CD4-positive, alpha-beta memory T cell (primary cell): ENCODE measurements around the gene TLCD4. TPM values are rescaled to one million over a fixed set of nuclear protein-coding genes. Genes with fewer than 3 reads are reported as not detected.

Experiments
- CTCF ChIA-PET: fragments of 350-600 bp; sonication (Branson Sonifier 250); formaldehyde crosslinking; loops from one replicate; lab custom pipeline; 2021; ENCODE audit warnings: inconsistent platforms; ENCODE audit not compliant: partially characterized antibody; lab: Charles Lee
- POLR2A ChIA-PET: fragments of 350-600 bp; sonication (Branson Sonifier 250); formaldehyde crosslinking; loops from one replicate; lab custom pipeline; 2021; ENCODE audit not compliant: partially characterized antibody; lab: Charles Lee
- DNase-seq, 5 donors: peaks; one replicate each; pipeline versions ENCODE4 v3.0.0 to v3.0.0-alpha.2; 2020 to 2022; ENCODE audit warnings: mixed read lengths in 1 of 5
- H3K27ac ChIP-seq: one replicate; pipeline ENCODE4 v1.7.0; 2013; ENCODE audit warnings: low read depth, low read length
- H3K27me3 ChIP-seq: 2 replicates; pipeline ENCODE4 v1.7.0; 2013; ENCODE audit warnings: mild to moderate bottlenecking, low read length, moderate library complexity; ENCODE audit not compliant: insufficient read depth
- H3K36me3 ChIP-seq: 2 replicates; pipeline ENCODE4 v1.7.0; 2013; ENCODE audit warnings: mild to moderate bottlenecking, low read length, moderate library complexity; ENCODE audit not compliant: insufficient read depth
- H3K4me1 ChIP-seq: 2 replicates; pipeline ENCODE4 v1.7.0; 2013; ENCODE audit warnings: mild to moderate bottlenecking, low read length, moderate library complexity; ENCODE audit not compliant: insufficient read depth
- H3K4me3 ChIP-seq, 2 donors: one replicate each; pipeline ENCODE4 v1.7.0; 2013; ENCODE audit warnings: low read length in 2 of 2, mild to moderate bottlenecking in 1 of 2
- H3K9me3 ChIP-seq, 2 donors: one replicate each; pipeline ENCODE4 v1.7.0; 2013; ENCODE audit warnings: low read length in 2 of 2, control low read depth in 1 of 2; ENCODE audit not compliant: control insufficient read depth in 1 of 2
- H3K27ac Mint-ChIP-seq, 7 donors: one replicate each; pipeline ENCODE4 v1.8.0; 2020 to 2021; ENCODE audit warnings: mixed read lengths in 7 of 7, mild to moderate bottlenecking in 6 of 7, inconsistent platforms in 3 of 7, moderate library complexity in 3 of 7
- H3K27me3 Mint-ChIP-seq, 2 donors: one replicate each; pipeline ENCODE4 v1.8.0; 2020 to 2021; ENCODE audit warnings: mixed read lengths in 2 of 2
- H3K36me3 Mint-ChIP-seq, 2 donors: one replicate each; pipeline ENCODE4 v1.8.0; 2020 to 2021; ENCODE audit warnings: mixed read lengths in 2 of 2, inconsistent platforms in 1 of 2, mild to moderate bottlenecking in 1 of 2
- H3K4me1 Mint-ChIP-seq, 4 donors: one replicate each; pipeline ENCODE4 v1.8.0; 2020 to 2021; ENCODE audit warnings: mixed read lengths in 4 of 4, mild to moderate bottlenecking in 1 of 4
- H3K4me3 Mint-ChIP-seq, 8 donors: one replicate each; pipeline ENCODE4 v1.8.0; 2020 to 2021; ENCODE audit warnings: mixed read lengths in 8 of 8, mild to moderate bottlenecking in 7 of 8, moderate library complexity in 6 of 8, inconsistent platforms in 3 of 8
- H3K9me3 Mint-ChIP-seq, 8 donors: one replicate each; pipeline ENCODE4 v1.8.0; 2020 to 2021; ENCODE audit warnings: mixed read lengths in 8 of 8, mild to moderate bottlenecking in 5 of 8, inconsistent platforms in 3 of 8, moderate library complexity in 1 of 8
- intact Hi-C: fragments of 100-400 bp; cut with micrococcal nuclease; formaldehyde crosslinking; loops from one replicate; pipeline ENCODE4 v1.15.1; 2023
- polyA plus RNA-seq, 2 donors: library from polyadenylated mRNA; unstranded; fragments of 300-500 nt; fragmentation: Illumina TruSeq; gene quantifications; one replicate each; pipeline ENCODE4 v1.2.3, GENCODE V29; 2021
- total RNA-seq, 2 experiments: library from RNA; stranded (reverse); gene quantifications; one replicate each; pipeline ENCODE4 v1.2.3, GENCODE V29; 2021

The TLCD4 gene
- total and polyA plus RNA-seq, 4 experiments from 2014 or later, result 0.12 to 0.64 (median 0.26) TPM

- intact Hi-C loops, result no loop called here
- POLR2A ChIA-PET, result no interaction called here
- Histone ChIP-seq H3K9me3 (no peaks in the 10 kb centered on the region), H3K36me3 (no peaks in the 10 kb centered on the region), H3K4me1 (peaks cover 6% of the 10 kb centered on the region), H3K27ac (no peak overlapping the region), H3K4me3 (no peak overlapping the region), H3K27me3 (peaks cover 21% of the 10 kb centered on the region)
- no peak overlapping the region for H3K27ac Mint-ChIP-seq
- H3K9me3 Mint-ChIP-seq, result no peaks in the 10 kb centered on the region
- CTCF ChIA-PET, result no interaction called here
- no peak for DNase-seq
- no peak overlapping the region for H3K4me3 Mint-ChIP-seq
- peaks cover 20 to 33% of the 10 kb centered on the region in 2 donors for H3K27me3 Mint-ChIP-seq
- peaks cover 2 to 10% (median 3%) of the 10 kb centered on the region in 4 donors for H3K4me1 Mint-ChIP-seq
- H3K36me3 Mint-ChIP-seq, result peaks cover 0 to 2% of the 10 kb centered on the region in 2 donors
These were observed 5.1 kb downstream of the TLCD4 start for GRCh38 chr1:95122151-95122697.

- H3K36me3 Mint-ChIP-seq, result no peaks in the 10 kb centered on the region
- no peak for DNase-seq
- peaks cover 6% of the 10 kb centered on the region for H3K27me3 ChIP-seq
- no peaks in the 10 kb centered on the region for H3K4me1 Mint-ChIP-seq
- CTCF ChIA-PET, result interaction anchor here (1.0 to 1.7 kb wide), 2 partner anchors 9 to 11 kb away, joined by 3 to 4 read pairs; no protein-coding TSS in a partner anchor
- H3K36me3 ChIP-seq, result no peaks in the 10 kb centered on the region
- H3K4me1 ChIP-seq, result no peaks in the 10 kb centered on the region
- POLR2A ChIA-PET, result no interaction called here
- no peak overlapping the region for H3K27ac ChIP-seq
- intact Hi-C loops, result no loop called here
- peaks cover 11 to 28% of the 10 kb centered on the region in 2 donors for H3K27me3 Mint-ChIP-seq
- no peaks in the 10 kb centered on the region for H3K9me3 ChIP-seq
- H3K4me3 ChIP-seq, result no peak overlapping the region
- no peak overlapping the region for H3K27ac Mint-ChIP-seq
- no peak overlapping the region for H3K4me3 Mint-ChIP-seq
- no peaks in the 10 kb centered on the region for H3K9me3 Mint-ChIP-seq
These were observed 7.2 kb downstream of the TLCD4 start for GRCh38 chr1:95124342-95124741.

- Histone ChIP-seq H3K9me3 (no peaks in the 10 kb centered on the region), H3K4me1 (no peaks in the 10 kb centered on the region), H3K4me3 (no peak overlapping the region), H3K27ac (no peak overlapping the region), H3K36me3 (no peaks in the 10 kb centered on the region), H3K27me3 (peaks cover 4% of the 10 kb centered on the region)
- no peaks in the 10 kb centered on the region for H3K9me3 Mint-ChIP-seq
- H3K4me1 Mint-ChIP-seq, result no peaks in the 10 kb centered on the region
- H3K27ac Mint-ChIP-seq, result no peak overlapping the region
- intact Hi-C loops, result no loop called here
- H3K27me3 Mint-ChIP-seq, result peaks cover 9 to 15% of the 10 kb centered on the region in 2 donors
- H3K36me3 Mint-ChIP-seq, result no peaks in the 10 kb centered on the region
- ChIA-PET CTCF (no interaction called here), POLR2A (no interaction called here)
- H3K4me3 Mint-ChIP-seq, result no peak overlapping the region
- DNase-seq, result no peak
These were observed 9.2 kb downstream of the TLCD4 start for GRCh38 chr1:95126366-95126765.

GRCh38 chr1:95126846-95127245 lies 9.7 kb downstream of the TLCD4 start:
- Mint-ChIP-seq H3K9me3 (no peaks in the 10 kb centered on the region), H3K36me3 (no peaks in the 10 kb centered on the region), H3K27me3 (peaks cover 9 to 15% of the 10 kb centered on the region in 2 donors), H3K4me3 (no peak overlapping the region), H3K4me1 (no peaks in the 10 kb centered on the region), H3K27ac (no peak overlapping the region)
- Histone ChIP-seq H3K9me3 (no peaks in the 10 kb centered on the region), H3K36me3 (no peaks in the 10 kb centered on the region), H3K4me3 (no peak overlapping the region), H3K27ac (no peak overlapping the region), H3K27me3 (peaks cover 2% of the 10 kb centered on the region), H3K4me1 (no peaks in the 10 kb centered on the region)
- CTCF ChIA-PET, result no interaction called here
- POLR2A ChIA-PET, result no interaction called here
- DNase-seq, result no peak
- intact Hi-C loops, result no loop called here

- no peak for DNase-seq
- Mint-ChIP-seq H3K27ac (no peak overlapping the region), H3K4me1 (no peaks in the 10 kb centered on the region), H3K9me3 (no peaks in the 10 kb centered on the region), H3K27me3 (peaks cover 7 to 12% of the 10 kb centered on the region in 2 donors), H3K4me3 (no peak overlapping the region), H3K36me3 (no peaks in the 10 kb centered on the region)
- ChIA-PET POLR2A (no interaction called here), CTCF (interaction anchor here (1.0 kb wide), 1 partner anchor 12 kb away, joined by 5 read pairs; no protein-coding TSS in a partner anchor)
- Histone ChIP-seq H3K9me3 (no peaks in the 10 kb centered on the region), H3K27ac (no peak overlapping the region), H3K36me3 (no peaks in the 10 kb centered on the region), H3K4me3 (no peak overlapping the region), H3K27me3 (no peaks in the 10 kb centered on the region), H3K4me1 (no peaks in the 10 kb centered on the region)
- intact Hi-C loops, result no loop called here
These were observed 10.2 kb downstream of the TLCD4 start for GRCh38 chr1:95127380-95127779.

- Histone ChIP-seq H3K4me1 (no peaks in the 10 kb centered on the region), H3K36me3 (no peaks in the 10 kb centered on the region), H3K27ac (no peak overlapping the region), H3K9me3 (no peaks in the 10 kb centered on the region), H3K4me3 (no peak overlapping the region), H3K27me3 (no peaks in the 10 kb centered on the region)
- peaks cover 0 to 3% (median 0%) of the 10 kb centered on the region in 8 donors for H3K9me3 Mint-ChIP-seq
- H3K4me1 Mint-ChIP-seq, result no peaks in the 10 kb centered on the region
- no peak overlapping the region for H3K27ac Mint-ChIP-seq
- no peak for DNase-seq
- intact Hi-C loops, result no loop called here
- H3K27me3 Mint-ChIP-seq, result peaks cover 5 to 10% of the 10 kb centered on the region in 2 donors
- ChIA-PET POLR2A (no interaction called here), CTCF (interaction anchor here (1.4 kb wide), 1 partner anchor 15 kb away, joined by 4 read pairs; the partner anchor contains the start of gene TLCD4)
- no peaks in the 10 kb centered on the region for H3K36me3 Mint-ChIP-seq
- no peak overlapping the region for H3K4me3 Mint-ChIP-seq
These were observed 15.6 kb downstream of the TLCD4 start for GRCh38 chr1:95132762-95133161.

GRCh38 chr1:95133687-95134086 lies 16.5 kb downstream of the TLCD4 start:
- Histone ChIP-seq H3K36me3 (no peaks in the 10 kb centered on the region), H3K27ac (no peak overlapping the region), H3K27me3 (no peaks in the 10 kb centered on the region), H3K4me3 (no peak overlapping the region), H3K9me3 (no peaks in the 10 kb centered on the region), H3K4me1 (no peaks in the 10 kb centered on the region)
- no peak for DNase-seq
- POLR2A ChIA-PET, result no interaction called here
- Mint-ChIP-seq H3K4me1 (no peaks in the 10 kb centered on the region), H3K27ac (no peak overlapping the region), H3K27me3 (peaks cover 4 to 7% of the 10 kb centered on the region in 2 donors), H3K9me3 (peaks cover 0 to 3% (median 0%) of the 10 kb centered on the region in 8 donors), H3K4me3 (no peak overlapping the region), H3K36me3 (no peaks in the 10 kb centered on the region)
- CTCF ChIA-PET, result no interaction called here
- intact Hi-C loops, result no loop called here
